ENCODE data around the gene UBXN2A. TPM values are rescaled to one million over a fixed set of nuclear protein-coding genes. Genes with fewer than 3 reads are reported as not detected.

The UBXN2A gene
- total RNA-seq, 2 experiments from 2014 or later, result 11.8 to 12.2 TPM

DNA sequence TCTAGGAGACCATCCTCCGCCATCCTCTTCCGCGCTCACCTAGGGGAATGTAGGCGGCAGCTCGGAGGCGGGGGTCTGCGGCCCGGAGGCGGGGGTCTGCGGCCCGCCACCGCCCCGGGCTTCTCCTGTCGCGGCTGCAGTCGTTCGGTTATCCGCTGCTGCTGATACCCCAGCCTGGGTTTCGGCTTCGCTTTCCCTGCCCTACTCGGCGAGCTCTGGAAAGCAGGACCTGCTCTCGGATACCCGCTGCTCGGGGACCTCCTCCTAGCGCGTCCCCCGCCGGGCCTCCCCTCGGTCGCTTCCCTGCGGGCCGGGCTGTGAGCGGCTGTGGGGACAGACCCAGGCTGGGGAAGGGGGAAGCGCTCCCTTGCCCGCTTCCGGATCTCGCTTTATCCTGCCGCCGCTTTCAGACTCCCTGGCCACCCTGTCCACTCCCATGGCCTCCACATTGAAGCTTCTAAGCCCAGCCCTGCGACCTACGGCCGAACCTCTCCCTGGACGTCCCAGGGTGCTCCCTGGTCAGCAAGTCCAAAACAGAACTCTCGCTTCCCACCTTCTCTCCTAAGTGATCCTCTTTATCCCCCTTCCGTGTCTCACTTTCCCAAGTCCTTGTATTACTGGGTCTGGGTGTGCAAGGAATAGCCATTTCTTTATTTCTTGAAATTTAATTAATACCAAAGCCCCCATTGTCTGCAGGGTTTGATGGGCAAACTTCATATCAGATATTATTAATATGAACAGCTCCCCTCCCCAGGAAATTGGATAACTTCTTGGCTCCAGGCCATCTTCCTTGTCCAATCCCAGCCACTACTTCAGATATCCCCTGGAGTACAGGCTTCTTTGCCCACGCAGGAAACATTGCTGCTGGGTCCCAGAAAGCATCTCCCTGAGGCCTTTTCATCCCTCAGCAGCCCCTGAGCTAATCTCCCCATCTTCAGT, 110.0 kb downstream of the UBXN2A start:
- no peak overlapping the region for H3K4me3 Mint-ChIP-seq
- CTCF ChIA-PET, result interaction anchor here (1.7 to 1.8 kb wide), 2 partner anchors 34 to 226 kb away, joined by 5 to 10 read pairs; partner anchors contain the start of gene TP53I3
- H3K36me3 Mint-ChIP-seq, result no peaks in the 10 kb centered on the region
- peaks cover 15% of the 10 kb centered on the region for H3K4me1 Mint-ChIP-seq (ENCODE audit: low read depth)
- peaks cover 3% of the 10 kb centered on the region for H3K27me3 Mint-ChIP-seq
- no peaks in the 10 kb centered on the region for H3K9me3 Mint-ChIP-seq
- POLR2A ChIA-PET, result interaction anchor here (0.8 to 1.6 kb wide), 2 partner anchors 27 to 123 kb away, joined by 3 to 4 read pairs; partner anchors contain the start of gene ATAD2B
- peak; percentile 31 for DNase-seq
- intact Hi-C loops (cut with micrococcal nuclease), result no loop called here
- no peak overlapping the region for H3K27ac Mint-ChIP-seq

DNA sequence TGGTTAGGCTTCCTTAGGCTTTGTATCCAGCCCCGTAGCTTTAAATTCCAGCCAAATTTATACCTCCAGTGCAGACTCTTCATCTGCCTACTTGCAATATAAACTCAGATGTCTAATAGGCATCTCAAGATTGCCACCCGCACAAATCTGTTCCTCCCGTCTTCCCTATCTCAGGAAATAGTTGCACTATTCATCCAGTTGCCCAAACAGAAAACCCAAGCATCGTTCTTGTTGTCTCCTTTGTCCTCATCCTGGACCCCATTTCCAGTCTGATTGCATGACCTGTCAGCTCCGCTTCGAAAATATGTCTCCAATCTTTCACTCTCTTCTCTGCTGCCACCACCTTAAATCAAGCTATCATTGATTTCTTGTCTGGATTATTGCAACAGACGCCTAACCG, 111.6 kb downstream of the UBXN2A start:
- no peaks in the 10 kb centered on the region for H3K36me3 Mint-ChIP-seq
- intact Hi-C loops (cut with micrococcal nuclease), result no loop called here
- H3K27ac Mint-ChIP-seq, result no peak overlapping the region
- H3K4me1 Mint-ChIP-seq (ENCODE audit: low read depth), result peaks cover 8% of the 10 kb centered on the region
- POLR2A ChIA-PET, result no interaction called here
- H3K27me3 Mint-ChIP-seq, result peaks cover 3% of the 10 kb centered on the region
- no peak for DNase-seq
- H3K4me3 Mint-ChIP-seq, result no peak overlapping the region
- no peaks in the 10 kb centered on the region for H3K9me3 Mint-ChIP-seq
- CTCF ChIA-PET, result interaction anchor here (1.7 kb wide), 1 partner anchor 228 kb away, joined by 5 read pairs; no protein-coding TSS in a partner anchor

DNA sequence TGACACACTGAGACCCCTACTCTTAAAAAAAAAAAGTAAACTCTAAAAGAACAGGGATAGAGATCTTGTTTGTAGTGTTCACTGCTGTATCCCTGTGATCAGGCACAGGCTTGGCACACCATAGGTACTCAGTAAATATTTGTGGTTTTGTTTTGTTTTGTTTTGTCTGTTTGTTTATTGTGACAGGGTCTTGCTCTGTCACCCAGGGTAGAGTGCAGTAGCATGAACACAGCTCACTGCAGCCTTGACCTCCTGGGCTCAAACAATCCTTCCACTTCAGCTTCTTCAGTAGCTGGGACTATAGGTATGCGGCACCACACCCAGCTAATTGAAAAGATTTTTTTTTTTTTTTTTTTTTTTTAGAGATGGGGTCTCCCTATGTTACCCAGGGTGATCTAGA, 112.7 kb downstream of the UBXN2A start:
- intact Hi-C loops (cut with micrococcal nuclease), result no loop called here
- Mint-ChIP-seq H3K4me3 (no peak overlapping the region), H3K9me3 (no peaks in the 10 kb centered on the region), H3K4me1 (ENCODE audit: low read depth) (peaks cover 3% of the 10 kb centered on the region), H3K36me3 (no peaks in the 10 kb centered on the region), H3K27ac (no peak overlapping the region), H3K27me3 (peaks cover 2% of the 10 kb centered on the region)
- ChIA-PET CTCF (no interaction called here), POLR2A (no interaction called here)
- no peak for DNase-seq

Other genes with a start within 250 kb of the UBXN2A start
- 10 to 100 TPM; 13.2 to 14.3 TPM for gene ATAD2B, start 13.3 kb upstream of the UBXN2A start, total RNA-seq
- under 1 TPM in 1 of 2 experiments, not detected in 1; 0.39 TPM for gene MFSD2B, start 69.6 kb downstream of the UBXN2A start, total RNA-seq
- 10 to 100 TPM; 18.4 to 21.2 TPM for gene WDCP, start 106.9 kb downstream of the UBXN2A start, total RNA-seq
- 1 to 10 TPM; 3.4 to 3.7 TPM for gene FKBP1B, start 109.3 kb downstream of the UBXN2A start, total RNA-seq
- gene SF3B6, start 135.9 kb downstream of the UBXN2A start, total RNA-seq, result 100 to 1,000 TPM; 145 to 148 TPM
- gene TP53I3, start 144.4 kb downstream of the UBXN2A start, total RNA-seq, result under 1 TPM; 0.90 to 0.94 TPM
- gene PFN4, start 182.9 kb downstream of the UBXN2A start, total RNA-seq, result under 1 TPM in 1 of 2 experiments, not detected in 1; 0.40 TPM
- gene FAM228B, start 183.0 kb downstream of the UBXN2A start, total RNA-seq, result 1 to 10 TPM; 6.5 to 7.2 TPM
- gene FAM228A, start 234.6 kb downstream of the UBXN2A start, total RNA-seq, result under 1 TPM; 0.12 to 0.17 TPM

Data from activated CD4-positive, alpha-beta memory T cell treated with anti-CD3 and anti-CD28 coated beads for 36 hours (primary cell).